SK-N-SH (cell line): ENCODE measurements around the gene ADH1B. TPM values are rescaled to one million over a fixed set of nuclear protein-coding genes. Genes with fewer than 3 reads are reported as not detected.

ENCODE experiments used
- CTCF ChIA-PET: fragments of 300-600, 350-600 bp; formaldehyde crosslinking; extraction: SDS; loops from one replicate; lab custom pipeline; 2021; lab: Yijun Ruan, JAX
- POLR2A ChIA-PET: fragments of 350-600 bp; sonication (Branson Sonifier 250); formaldehyde crosslinking; extraction: SDS; loops from one replicate; lab custom pipeline; 2020; ENCODE audit warnings: antibody characterized with exemption, inconsistent platforms; lab: Yijun Ruan, JAX
- DNase-seq: peaks from one replicate; pipeline ENCODE4 v3.0.0; 2012
- H2AFZ ChIP-seq: fragments of 200-600 bp; sonication (generic); 2 replicates; pipeline ENCODE4 v1.8.1; 2016; ENCODE audit warnings: antibody characterized with exemption, mild to moderate bottlenecking, low read depth
- H3F3A ChIP-seq: fragments of 200-600 bp; sonication (generic); replicated peaks from 2 replicates; pipeline ENCODE3; 2016; ENCODE audit warnings: antibody characterized with exemption, mild to moderate bottlenecking; ENCODE audit not compliant: insufficient read depth
- H3K27ac ChIP-seq, 2 experiments: fragments of 200-500 bp in 1 of 2; fragments of 200-600 bp in 1 of 2; sonication (Bioruptor generic) in 1 of 2; sonication (generic), shearing (Covaris generic) in 1 of 2; 2 replicates each; pipeline versions ENCODE4 v1.5.1 to v1.6.1; 2014 to 2016; ENCODE audit warnings: low read depth in 2 of 2, inconsistent platforms in 1 of 2, low read length in 1 of 2, mild to moderate bottlenecking in 1 of 2, mixed read lengths in 1 of 2
- H3K27me3 ChIP-seq: fragments of 200-600 bp; sonication (generic), shearing (Covaris generic); 2 replicates; pipeline ENCODE4 v1.6.1; 2016; ENCODE audit warnings: mixed run types; ENCODE audit not compliant: insufficient read depth
- H3K36me3 ChIP-seq, 2 experiments: fragments of 200-500 bp in 1 of 2; fragments of 200-600 bp in 1 of 2; sonication (Bioruptor generic) in 1 of 2; sonication (generic) in 1 of 2; replicated peaks in 1 of 2; 2 replicates each; pipeline versions ENCODE3 to v1.5.1; 2014 to 2016; ENCODE audit warnings: low read length in 1 of 2, mild to moderate bottlenecking in 1 of 2; ENCODE audit not compliant: insufficient read depth in 2 of 2, control insufficient read depth in 1 of 2
- H3K4me1 ChIP-seq, 2 experiments: fragments of 200-500 bp in 1 of 2; fragments of 200-600 bp in 1 of 2; sonication (Bioruptor generic) in 1 of 2; sonication (generic), shearing (Covaris generic) in 1 of 2; 2 replicates each; pipeline versions ENCODE4 v1.5.1 to v1.6.1; 2014 to 2016; ENCODE audit warnings: low read depth in 1 of 2, low read length in 1 of 2, mixed run types in 1 of 2; ENCODE audit not compliant: insufficient read depth in 2 of 2, control insufficient read depth in 1 of 2
- H3K4me2 ChIP-seq: fragments of 200-600 bp; sonication (generic), shearing (Covaris generic); 2 replicates; pipeline ENCODE4 v1.6.1; 2017; ENCODE audit warnings: mixed run types
- H3K4me3 ChIP-seq, 2 experiments: fragments of 200-500 bp in 1 of 2; fragments of 200-600 bp in 1 of 2; sonication (Bioruptor generic) in 1 of 2; sonication (generic), shearing (Covaris generic) in 1 of 2; 2 replicates each; pipeline versions ENCODE4 v1.5.1 to v1.8.1; 2014 to 2016; ENCODE audit warnings: low read depth in 2 of 2, inconsistent platforms in 1 of 2, low read length in 1 of 2, mild to moderate bottlenecking in 1 of 2, mixed read lengths in 1 of 2, moderate library complexity in 1 of 2
- H3K79me2 ChIP-seq: fragments of 200-600 bp; sonication (generic); 2 replicates; pipeline ENCODE4 v1.8.1; 2017; ENCODE audit warnings: mild to moderate bottlenecking; ENCODE audit not compliant: insufficient read depth
- H3K9ac ChIP-seq: fragments of 200-600 bp; sonication (generic); 2 replicates; pipeline ENCODE4 v1.6.1; 2017; ENCODE audit warnings: mixed run types
- H3K9me2 ChIP-seq: fragments of 200-600 bp; sonication (generic); 2 replicates; pipeline ENCODE4 v1.6.1; 2017; ENCODE audit warnings: mixed run types
- H3K9me3 ChIP-seq: fragments of 200-600 bp; sonication (generic); 2 replicates; pipeline ENCODE4 v1.6.1; 2017; ENCODE audit warnings: mixed run types, mild to moderate bottlenecking, moderate library complexity
- H4K20me1 ChIP-seq: fragments of 200-600 bp; sonication (generic); 2 replicates; pipeline ENCODE4 v1.6.1; 2017; ENCODE audit warnings: mild to moderate bottlenecking, mixed run types; ENCODE audit not compliant: insufficient read depth
- EP300 ChIP-seq, 2 experiments: IDR thresholded peaks; 2 replicates each; pipeline versions ENCODE4 v1.4.0 to v1.6.1; 2012; ENCODE audit warnings: borderline replicate concordance in 1 of 2, low read depth in 1 of 2, low read length in 1 of 2
- EZH2phosphoT487 ChIP-seq: fragments of 200-600 bp; sonication (generic); IDR thresholded peaks from 2 replicates; pipeline ENCODE4 v1.6.1; 2017; ENCODE audit warnings: low read depth, mixed run types, mild to moderate bottlenecking, antibody characterized with exemption, moderate library complexity, borderline replicate concordance
- GABPA ChIP-seq: IDR thresholded peaks from 2 replicates; pipeline ENCODE4 v1.4.0; 2012; ENCODE audit warnings: low read depth, mild to moderate bottlenecking
- MXI1 ChIP-seq: IDR thresholded peaks from 2 replicates; pipeline ENCODE4 v1.6.1; 2012; ENCODE audit warnings: mild to moderate bottlenecking, low read depth, low read length, improper control_type of control experiment
- PBX3 ChIP-seq: IDR thresholded peaks from 2 replicates; pipeline ENCODE4; 2012
- RCOR1 ChIP-seq: fragments of 150-350 bp; IDR thresholded peaks from 2 replicates; pipeline ENCODE4 v1.6.1; 2017; ENCODE audit warnings: antibody characterized with exemption, low read length
- SIN3A ChIP-seq: IDR thresholded peaks from 2 replicates; pipeline ENCODE4 v1.6.1; 2012; ENCODE audit warnings: low read depth, mild to moderate bottlenecking, low read length, moderate library complexity, borderline replicate concordance
- SMC3 ChIP-seq: IDR thresholded peaks from 2 replicates; pipeline ENCODE4 v1.6.1; 2012; ENCODE audit warnings: low read depth, low read length, improper control_type of control experiment
- USF2 ChIP-seq: fragments of 150-350 bp; IDR thresholded peaks from 2 replicates; pipeline ENCODE4 v1.6.1; 2017; ENCODE audit warnings: antibody characterized with exemption, low read length, low read depth, borderline replicate concordance
- polyA plus RNA-seq, 3 experiments: library from polyadenylated mRNA; depleted of rRNA; stranded (reverse); fragments of >200 nt; gene quantifications; 2 replicates each; pipeline ENCODE4 v1.2.3, GENCODE V29; 2012
- TF ChIP-seq, protein P1 (sequence below): IDR thresholded peaks from 2 replicates; pipeline ENCODE4 v1.6.1; 2012; ENCODE audit warnings: mild to moderate bottlenecking, low read depth, low read length, moderate library complexity

Gene ADH1B
- polyA plus RNA-seq, 1 of the 3 experiments (the other 2 are of a cell fraction): not detected

DNA sequence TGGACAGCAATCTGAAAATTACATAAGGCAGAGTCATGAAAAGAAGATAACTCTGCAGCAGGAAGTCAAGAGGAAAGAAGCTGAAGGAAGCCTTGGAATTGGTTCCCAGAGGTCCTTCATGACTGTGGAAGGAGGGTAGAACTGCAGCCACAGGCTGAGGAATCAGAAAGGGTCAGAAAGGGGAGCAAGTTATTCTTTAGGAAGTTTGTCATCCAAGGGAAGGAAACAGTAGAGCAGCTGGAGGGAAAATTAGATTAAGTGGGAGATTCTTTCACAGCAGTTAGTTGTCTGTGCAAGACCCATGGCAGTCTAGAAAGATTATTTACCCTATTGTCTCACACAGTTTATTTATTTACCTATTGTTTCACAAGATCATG, 40.7 kb upstream of the ADH1B start (continued):
- TF ChIP-seq, protein P1, sequence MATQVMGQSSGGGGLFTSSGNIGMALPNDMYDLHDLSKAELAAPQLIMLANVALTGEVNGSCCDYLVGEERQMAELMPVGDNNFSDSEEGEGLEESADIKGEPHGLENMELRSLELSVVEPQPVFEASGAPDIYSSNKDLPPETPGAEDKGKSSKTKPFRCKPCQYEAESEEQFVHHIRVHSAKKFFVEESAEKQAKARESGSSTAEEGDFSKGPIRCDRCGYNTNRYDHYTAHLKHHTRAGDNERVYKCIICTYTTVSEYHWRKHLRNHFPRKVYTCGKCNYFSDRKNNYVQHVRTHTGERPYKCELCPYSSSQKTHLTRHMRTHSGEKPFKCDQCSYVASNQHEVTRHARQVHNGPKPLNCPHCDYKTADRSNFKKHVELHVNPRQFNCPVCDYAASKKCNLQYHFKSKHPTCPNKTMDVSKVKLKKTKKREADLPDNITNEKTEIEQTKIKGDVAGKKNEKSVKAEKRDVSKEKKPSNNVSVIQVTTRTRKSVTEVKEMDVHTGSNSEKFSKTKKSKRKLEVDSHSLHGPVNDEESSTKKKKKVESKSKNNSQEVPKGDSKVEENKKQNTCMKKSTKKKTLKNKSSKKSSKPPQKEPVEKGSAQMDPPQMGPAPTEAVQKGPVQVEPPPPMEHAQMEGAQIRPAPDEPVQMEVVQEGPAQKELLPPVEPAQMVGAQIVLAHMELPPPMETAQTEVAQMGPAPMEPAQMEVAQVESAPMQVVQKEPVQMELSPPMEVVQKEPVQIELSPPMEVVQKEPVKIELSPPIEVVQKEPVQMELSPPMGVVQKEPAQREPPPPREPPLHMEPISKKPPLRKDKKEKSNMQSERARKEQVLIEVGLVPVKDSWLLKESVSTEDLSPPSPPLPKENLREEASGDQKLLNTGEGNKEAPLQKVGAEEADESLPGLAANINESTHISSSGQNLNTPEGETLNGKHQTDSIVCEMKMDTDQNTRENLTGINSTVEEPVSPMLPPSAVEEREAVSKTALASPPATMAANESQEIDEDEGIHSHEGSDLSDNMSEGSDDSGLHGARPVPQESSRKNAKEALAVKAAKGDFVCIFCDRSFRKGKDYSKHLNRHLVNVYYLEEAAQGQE: no peak
- TF ChIP-seq MXI1 (no peak), USF2 (no peak), PBX3 (no peak), SMC3 (no peak), EP300 (IDR thresholded peaks at IDR 0.05; ENCODE audit: borderline replicate concordance in 1 of 2, low read depth in 1 of 2, low read length in 1 of 2) (no peak), GABPA (no peak), EZH2phosphoT487 (no peak), SIN3A (no peak)

DNA sequence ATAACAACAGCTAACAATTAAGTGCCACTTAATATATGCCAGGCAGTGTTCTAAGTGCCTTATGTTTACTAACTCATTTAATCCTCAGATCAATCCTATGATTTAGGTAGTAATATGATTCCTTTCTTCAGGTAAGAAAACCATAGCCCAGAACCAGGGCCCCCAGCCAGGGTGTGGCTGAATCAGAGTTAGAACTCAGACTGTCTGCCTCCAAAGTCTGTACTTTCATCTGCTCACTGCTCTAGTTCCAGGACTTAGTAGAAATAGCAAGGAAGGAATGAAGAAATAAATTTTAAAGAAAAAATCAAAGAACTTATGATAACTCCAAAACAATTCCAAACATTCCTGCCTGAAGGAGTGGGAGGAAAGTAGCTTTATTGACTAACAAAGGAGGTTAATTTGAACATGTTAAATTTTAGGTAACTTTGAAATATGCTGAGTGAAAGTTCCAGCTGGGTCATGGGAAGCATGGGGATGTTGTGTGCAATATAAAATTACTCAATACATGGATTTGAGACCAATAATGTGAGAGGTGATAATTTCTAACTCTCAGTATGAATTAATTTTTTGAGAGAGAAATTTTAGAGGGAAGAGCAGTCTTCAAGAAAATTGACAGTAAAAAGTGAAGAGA, 40.2 kb upstream of the ADH1B start:
- Histone ChIP-seq H3K27ac (no peak overlapping the region), H3F3A (no peaks in the 10 kb centered on the region), H3K9ac (no peak overlapping the region), H3K4me3 (no peak overlapping the region), H3K36me3 (no peaks in the 10 kb centered on the region), H3K4me2 (no peak overlapping the region), H3K4me1 (no peaks in the 10 kb centered on the region), H3K9me2 (no peaks in the 10 kb centered on the region), H3K27me3 (no peaks in the 10 kb centered on the region), H3K9me3 (no peaks in the 10 kb centered on the region), H2AFZ (no peak overlapping the region), H4K20me1 (no peaks in the 10 kb centered on the region), H3K79me2 (no peaks in the 10 kb centered on the region)
- ChIA-PET CTCF (no interaction called here), POLR2A (no interaction called here)
- TF ChIP-seq EP300 (IDR thresholded peaks at IDR 0.05; ENCODE audit: borderline replicate concordance in 1 of 2, low read depth in 1 of 2, low read length in 1 of 2) (no peak), MXI1 (no peak), RCOR1 (no peak), USF2 (no peak)
- no peak for DNase-seq
